Thoracic aorta (tissue), 2 donors: ENCODE measurements around the gene KAZALD1. TPM values are rescaled to one million over a fixed set of nuclear protein-coding genes. Genes with fewer than 3 reads are reported as not detected.

Experiments
- ATAC-seq: fragments of 150-250 bp; one replicate; pipeline ENCODE4 v1.8.0; 2017; ENCODE audit warnings: low read depth; ENCODE audit not compliant: insufficient number of reproducible peaks, low FRiP score
- DNase-seq: peaks from one replicate; pipeline ENCODE4 v3.0.0-alpha.2; 2020; ENCODE audit warnings: low spot score
- H3K27ac ChIP-seq, 2 donors: fragments of 200-600 bp; sonication (generic); 1 replicate in 1 of 2; 2 replicates in 1 of 2; pipeline ENCODE4 v1.5.1; 2016; ENCODE audit warnings: mild to moderate bottlenecking in 2 of 2, moderate library complexity in 2 of 2
- H3K27me3 ChIP-seq: fragments of 200-600 bp; sonication (generic); replicated peaks from 2 replicates; pipeline ENCODE4 v1.6.0; 2016; ENCODE audit warnings: mild to moderate bottlenecking; ENCODE audit not compliant: insufficient read depth
- H3K36me3 ChIP-seq: fragments of 200-600 bp; sonication (generic); one replicate; pipeline ENCODE4 v1.5.1; 2016
- H3K4me1 ChIP-seq, 2 donors: fragments of 200-600 bp; sonication (generic); 1 replicate in 1 of 2; 2 replicates in 1 of 2; pipeline versions ENCODE4 v1.5.1 to v1.6.0; 2016; ENCODE audit warnings: low read depth in 2 of 2, mild to moderate bottlenecking in 1 of 2; ENCODE audit not compliant: control insufficient read depth in 1 of 2
- H3K4me3 ChIP-seq: fragments of 200-600 bp; sonication (generic); 2 replicates; pipeline ENCODE4 v1.5.1; 2016; ENCODE audit warnings: mild to moderate bottlenecking
- H3K9me3 ChIP-seq: fragments of 200-600 bp; sonication (generic); 2 replicates; pipeline ENCODE4 v1.5.1; 2016
- CTCF ChIP-seq: fragments of 200-600 bp; sonication (generic); IDR thresholded peaks from one replicate; pipeline ENCODE4 v1.5.1; 2019; ENCODE audit warnings: antibody characterized with exemption
- total RNA-seq, 2 donors: library from RNA; depleted of rRNA; stranded (reverse); fragments of >200 nt; gene quantifications; one replicate each; pipeline versions ENCODE4 v1.1.0 to v1.2.3, GENCODE V29; 2016

Gene KAZALD1
- total RNA-seq, 2 donors from 2014 or later: 30.0 to 34.1 TPM

DNA sequence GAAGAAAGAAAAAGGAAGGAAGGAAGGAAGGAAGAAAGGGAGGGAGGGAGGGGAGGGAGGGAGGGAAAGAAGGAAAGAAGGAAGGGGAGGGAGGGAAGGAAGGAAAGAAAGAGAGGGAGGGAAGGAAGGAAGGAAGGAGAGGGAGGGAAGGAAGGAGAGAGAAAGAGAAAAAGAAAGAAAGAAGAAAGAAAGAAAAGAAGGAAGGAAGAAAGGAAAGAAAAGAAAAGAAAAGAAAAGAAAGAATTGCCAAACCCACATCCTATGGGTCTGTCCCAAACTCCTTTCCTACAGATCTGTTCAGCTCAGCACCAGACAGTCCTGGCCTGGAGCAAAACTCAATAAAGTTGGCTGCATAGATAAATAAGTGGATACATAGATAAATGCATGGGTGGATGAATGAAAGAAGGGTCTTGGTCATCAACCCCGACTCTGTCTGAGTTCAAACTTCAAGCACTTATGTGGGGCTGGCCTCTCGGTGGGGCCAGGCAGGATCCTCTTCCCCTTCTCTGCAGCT, 52.2 kb downstream of the KAZALD1 start:
- no peak for TF ChIP-seq CTCF
- no peaks in the 10 kb centered on the region for H3K9me3 ChIP-seq
- H3K4me1 ChIP-seq: no peaks in the 10 kb centered on the region
- H3K27me3 ChIP-seq: no peaks in the 10 kb centered on the region
- no peak for DNase-seq
- ATAC-seq: no peak
- no peak overlapping the region for H3K27ac ChIP-seq
- no peak overlapping the region for H3K4me3 ChIP-seq
- H3K36me3 ChIP-seq: no peaks in the 10 kb centered on the region

GRCh38 chr10:101114646-101115045, 52.9 kb downstream of the KAZALD1 start:
- Histone ChIP-seq H3K4me1 (no peaks in the 10 kb centered on the region), H3K9me3 (no peaks in the 10 kb centered on the region), H3K4me3 (no peak overlapping the region), H3K36me3 (no peaks in the 10 kb centered on the region), H3K27ac (no peak overlapping the region), H3K27me3 (no peaks in the 10 kb centered on the region)
- ATAC-seq (no peak), DNase-seq (no peak)
- no peak for TF ChIP-seq CTCF

Other genes starting within 250 kb of the KAZALD1 start
- gene SLF2, start 149.0 kb upstream of the KAZALD1 start, total RNA-seq: 10 to 100 TPM; 14.6 to 41.6 TPM
- 1 to 10 TPM; 3.5 to 4.3 TPM for gene SEMA4G, start 92.5 kb upstream of the KAZALD1 start, total RNA-seq
- gene MRPL43, start 74.5 kb upstream of the KAZALD1 start, total RNA-seq: 10 to 100 TPM; 51.9 to 56.6 TPM
- gene TWNK, start 74.4 kb upstream of the KAZALD1 start, total RNA-seq: 10 to 100 TPM in 1 of 2 donors, 1 to 10 TPM in 1; 5.3 to 16.6 TPM
- 100 to 1,000 TPM; 127 to 165 TPM for gene LZTS2, start 62.2 kb upstream of the KAZALD1 start, total RNA-seq
- 1 to 10 TPM in 1 of 2 donors, under 1 TPM in 1; 0.14 to 1.1 TPM for gene PDZD7, start 30.9 kb upstream of the KAZALD1 start, total RNA-seq
- 100 to 1,000 TPM; 136 to 206 TPM for gene SFXN3, start 30.8 kb upstream of the KAZALD1 start, total RNA-seq
- not detected for gene TLX1, start 69.3 kb downstream of the KAZALD1 start, total RNA-seq
- not detected for gene LBX1, start 167.5 kb downstream of the KAZALD1 start, total RNA-seq